ENCODE results near the gene COX7B2. TPM values are rescaled to one million over a fixed set of nuclear protein-coding genes. Genes with fewer than 3 reads are reported as not detected.

Gene COX7B2
- total RNA-seq, 1 donor from 2014 or later: not detected

GRCh38 chr4:46856333-46856732, 52.7 kb downstream of the COX7B2 start:
- H3K36me3 ChIP-seq (ENCODE audit: control insufficient read depth, insufficient read depth, low read length): no peaks in the 10 kb centered on the region
- no peaks in the 10 kb centered on the region for H3K27me3 ChIP-seq (ENCODE audit: control insufficient read depth, insufficient read depth, low read length)
- TF ChIP-seq CTCF (IDR thresholded peaks at IDR 0.05; ENCODE audit: insufficient read depth, low read length, severe bottlenecking): no peak
- no peak overlapping the region for H3K4me3 ChIP-seq (ENCODE audit: low read depth, low read length)
- no peak for FAIRE-seq
- no peak for DNase-seq (ENCODE audit: low read depth)

GRCh38 chr4:46852800-46853199, 56.2 kb downstream of the COX7B2 start:
- TF ChIP-seq CTCF (IDR thresholded peaks at IDR 0.05; ENCODE audit: insufficient read depth, low read length, severe bottlenecking): no peak
- FAIRE-seq (no peak), DNase-seq (ENCODE audit: low read depth) (no peak)

GRCh38 chr4:46850026-46850425, 59.0 kb downstream of the COX7B2 start:
- Histone ChIP-seq H3K4me3 (ENCODE audit: low read depth, low read length) (no peak overlapping the region), H3K27me3 (ENCODE audit: control insufficient read depth, insufficient read depth, low read length) (no peaks in the 10 kb centered on the region), H3K36me3 (ENCODE audit: control insufficient read depth, insufficient read depth, low read length) (no peaks in the 10 kb centered on the region)
- TF ChIP-seq CTCF (IDR thresholded peaks at IDR 0.05; ENCODE audit: insufficient read depth, low read length, severe bottlenecking): no peak
- no peak for FAIRE-seq
- DNase-seq (ENCODE audit: low read depth): no peak

More at GRCh38 chr4:46852800-46853199, 56.2 kb downstream of the COX7B2 start:
- Histone ChIP-seq H3K4me3 (ENCODE audit: low read depth, low read length) (no peak overlapping the region), H3K27me3 (ENCODE audit: control insufficient read depth, insufficient read depth, low read length) (no peaks in the 10 kb centered on the region), H3K36me3 (ENCODE audit: control insufficient read depth, insufficient read depth, low read length) (no peaks in the 10 kb centered on the region)

GRCh38 chr4:46844325-46844917, 64.6 kb downstream of the COX7B2 start:
- Histone ChIP-seq H3K4me3 (ENCODE audit: low read depth, low read length) (no peak overlapping the region), H3K36me3 (ENCODE audit: control insufficient read depth, insufficient read depth, low read length) (no peaks in the 10 kb centered on the region), H3K27me3 (ENCODE audit: control insufficient read depth, insufficient read depth, low read length) (no peaks in the 10 kb centered on the region)
- TF ChIP-seq CTCF (IDR thresholded peaks at IDR 0.05; ENCODE audit: insufficient read depth, low read length, severe bottlenecking): peak; percentile 63
- FAIRE-seq: no peak
- DNase-seq (ENCODE audit: low read depth): peak; percentile 47

- FAIRE-seq (no peak), DNase-seq (ENCODE audit: low read depth) (no peak)
- TF ChIP-seq CTCF (IDR thresholded peaks at IDR 0.05; ENCODE audit: insufficient read depth, low read length, severe bottlenecking): no peak
- Histone ChIP-seq H3K36me3 (ENCODE audit: control insufficient read depth, insufficient read depth, low read length) (no peaks in the 10 kb centered on the region), H3K4me3 (ENCODE audit: low read depth, low read length) (no peak overlapping the region), H3K27me3 (ENCODE audit: control insufficient read depth, insufficient read depth, low read length) (no peaks in the 10 kb centered on the region)
These were observed 69.9 kb downstream of the COX7B2 start for GRCh38 chr4:46839128-46839527.

- TF ChIP-seq CTCF (IDR thresholded peaks at IDR 0.05; ENCODE audit: insufficient read depth, low read length, severe bottlenecking): no peak
These were observed 71.4 kb downstream of the COX7B2 start for GRCh38 chr4:46837639-46838038.

More at GRCh38 chr4:46837639-46838038, 71.4 kb downstream of the COX7B2 start:
- no peak for FAIRE-seq
- H3K27me3 ChIP-seq (ENCODE audit: control insufficient read depth, insufficient read depth, low read length): no peaks in the 10 kb centered on the region
- no peak for DNase-seq (ENCODE audit: low read depth)
- H3K4me3 ChIP-seq (ENCODE audit: low read depth, low read length): no peak overlapping the region
- no peaks in the 10 kb centered on the region for H3K36me3 ChIP-seq (ENCODE audit: control insufficient read depth, insufficient read depth, low read length)

All from bronchial epithelial cell (primary cell).